IPS DF 19.7 (cell line): ENCODE measurements around the gene KRT38.
"Not testable (repeated sequence)": the region's sequence is repeated elsewhere in the genome, so short reads cannot be mapped to it uniquely, and the experiment has no call there.

ENCODE experiments used
- DNase-seq: peaks from one replicate; pipeline ENCODE4 v3.0.0-alpha.2; 2013; ENCODE audit warnings: low read depth, low spot score

KRT38 gene

GRCh38 chr17:41422586-41422985 lies 18.2 kb downstream of the KRT38 start:
- not testable (repeated sequence) for DNase-seq

- no peak for DNase-seq
These were observed 19.2 kb downstream of the KRT38 start for GRCh38 chr17:41421617-41422016.

- no peak for DNase-seq
These were observed 19.7 kb downstream of the KRT38 start for GRCh38 chr17:41421116-41421515.

GRCh38 chr17:41420134-41420533 lies 20.6 kb downstream of the KRT38 start:
- no peak for DNase-seq

- DNase-seq, result no peak
These were observed 21.1 kb downstream of the KRT38 start for GRCh38 chr17:41419716-41420115.

- no peak for DNase-seq
These were observed 22.5 kb downstream of the KRT38 start for GRCh38 chr17:41418116-41418860.

- DNase-seq, result peak; percentile 42
These were observed 23.2 kb downstream of the KRT38 start for GRCh38 chr17:41417576-41418015.

GRCh38 chr17:41417127-41417526 lies 23.7 kb downstream of the KRT38 start:
- no peak for DNase-seq

GRCh38 chr17:41416479-41416878 lies 24.3 kb downstream of the KRT38 start:
- DNase-seq, result no peak

GRCh38 chr17:41415833-41416335 lies 24.9 kb downstream of the KRT38 start:
- DNase-seq, result no peak

- DNase-seq, result no peak
These were observed 25.4 kb downstream of the KRT38 start for GRCh38 chr17:41415411-41415810.

GRCh38 chr17:41413982-41414381 lies 26.8 kb downstream of the KRT38 start:
- no peak for DNase-seq

GRCh38 chr17:41413353-41413957 lies 27.3 kb downstream of the KRT38 start:
- DNase-seq, result peak; percentile 52

GRCh38 chr17:41411072-41411840 lies 29.5 kb downstream of the KRT38 start:
- DNase-seq, result no peak

GRCh38 chr17:41407226-41407625 lies 33.6 kb downstream of the KRT38 start:
- no peak for DNase-seq

GRCh38 chr17:41406205-41406604 lies 34.6 kb downstream of the KRT38 start:
- no peak for DNase-seq

GRCh38 chr17:41404024-41404671 lies 36.6 kb downstream of the KRT38 start:
- DNase-seq, result no peak

GRCh38 chr17:41403404-41404023 lies 37.3 kb downstream of the KRT38 start:
- DNase-seq, result no peak

GRCh38 chr17:41402161-41402560 lies 38.6 kb downstream of the KRT38 start:
- DNase-seq, result no peak

- DNase-seq, result no peak
These were observed 43.7 kb downstream of the KRT38 start, which contains the start of gene KRT31 for GRCh38 chr17:41396996-41397660. TSS of gene KRT31 (minus strand) at chr17:41397608. CDS start at chr17:41397539, 69 bp downstream.

- no peak for DNase-seq
These were observed 44.4 kb downstream of the KRT38 start for GRCh38 chr17:41396340-41396739.
